Hematopoietic multipotent progenitor cell (in vitro differentiated cells): ENCODE measurements around the gene GOLGB1. TPM values are rescaled to one million over a fixed set of nuclear protein-coding genes. Genes with fewer than 3 reads are reported as not detected.
A peak's percentile ranks its signal among the peaks of the same experiment; 100 is the strongest.
"Not testable (repeated sequence)": the region's sequence is repeated elsewhere in the genome, so short reads cannot be mapped to it uniquely, and the experiment has no call there.

Experiments
- DNase-seq, 3 donors: peaks; one replicate each; pipeline ENCODE4 v3.0.0-alpha.2; 2011 to 2015; ENCODE audit warnings: low read depth in 2 of 3, low spot score in 2 of 3
- total RNA-seq: library from RNA; depleted of rRNA; stranded (reverse); fragments of >200 nt; gene quantifications from one replicate; pipeline ENCODE4 v1.2.3, GENCODE V29; 2012

GOLGB1 gene
- total RNA-seq, 1 donor: 8.6 TPM

GRCh38 chr3:121696186-121696585 lies 53.4 kb downstream of the GOLGB1 start:
- DNase-seq: no peak

GRCh38 chr3:121692010-121692699 lies 57.4 kb downstream of the GOLGB1 start:
- DNase-seq: no peak

GRCh38 chr3:121690777-121691405 lies 58.6 kb downstream of the GOLGB1 start:
- no peak for DNase-seq

- DNase-seq: not testable (repeated sequence)
These were observed 60.8 kb downstream of the GOLGB1 start for GRCh38 chr3:121688747-121689146.

- DNase-seq: no peak
These were observed 67.7 kb downstream of the GOLGB1 start for GRCh38 chr3:121681792-121682191.

GRCh38 chr3:121677141-121677540 lies 72.4 kb downstream of the GOLGB1 start:
- DNase-seq: no peak

- DNase-seq: no peak
These were observed 78.9 kb downstream of the GOLGB1 start for GRCh38 chr3:121670676-121671075.

- no peak for DNase-seq
These were observed 82.2 kb downstream of the GOLGB1 start for GRCh38 chr3:121667333-121667732.

- no peak for DNase-seq
These were observed 84.1 kb downstream of the GOLGB1 start for GRCh38 chr3:121665488-121665887.

- no peak for DNase-seq
These were observed 86.2 kb downstream of the GOLGB1 start for GRCh38 chr3:121663171-121663847.

GRCh38 chr3:121662742-121663141 lies 86.8 kb downstream of the GOLGB1 start:
- no peak for DNase-seq

GRCh38 chr3:121661376-121661775 lies 88.2 kb downstream of the GOLGB1 start:
- DNase-seq: peak in 2 of 3 donors; percentile 3 to 6

GRCh38 chr3:121660356-121661171 lies 89.0 kb downstream of the GOLGB1 start, which contains the start of gene HCLS1:
Gene HCLS1 (minus strand): TSS chr3:121660903. CDS start chr3:121658347, 2,556 bp downstream.
- DNase-seq: peak; percentile 54 to 93 (median 83)

- DNase-seq: no peak
These were observed 90.0 kb downstream of the GOLGB1 start for GRCh38 chr3:121659586-121659985.

GRCh38 chr3:121658716-121659435 lies 90.7 kb downstream of the GOLGB1 start:
- no peak for DNase-seq

- no peak for DNase-seq
These were observed 94.8 kb downstream of the GOLGB1 start for GRCh38 chr3:121654493-121655385.

GRCh38 chr3:121651684-121652083 lies 97.9 kb downstream of the GOLGB1 start:
- DNase-seq: peak in 1 of 3 donors; percentile 14

GRCh38 chr3:121649645-121650044 lies 99.9 kb downstream of the GOLGB1 start:
- no peak for DNase-seq
